DOHH2 (cell line): ENCODE data around the gene BICC1.

Experiments
- H3F3A ChIP-seq: fragments of 200-600 bp; sonication (generic), shearing (Covaris generic); 2 replicates; pipeline ENCODE4 v1.6.0; 2016; ENCODE audit warnings: antibody characterized with exemption, mild to moderate bottlenecking; ENCODE audit not compliant: control insufficient read depth, insufficient read depth
- H3K27ac ChIP-seq: fragments of 200-600 bp; sonication (generic); 2 replicates; pipeline ENCODE4 v1.5.1; 2014; ENCODE audit warnings: low read depth, mild to moderate bottlenecking, low read length, moderate library complexity
- H3K27me3 ChIP-seq: fragments of 200-600 bp; sonication (generic); 2 replicates; pipeline ENCODE4 v1.6.1; 2014; ENCODE audit warnings: mild to moderate bottlenecking, low read length, mixed read lengths; ENCODE audit not compliant: control insufficient read depth
- H3K36me3 ChIP-seq: fragments of 200-600 bp; sonication (generic); 2 replicates; pipeline ENCODE4 v1.6.1; 2014; ENCODE audit warnings: mild to moderate bottlenecking, low read length, moderate library complexity, mixed read lengths; ENCODE audit not compliant: control insufficient read depth
- H3K4me1 ChIP-seq: fragments of 200-600 bp; sonication (generic); 2 replicates; pipeline ENCODE4 v1.6.1; 2014; ENCODE audit warnings: mild to moderate bottlenecking, low read length, mixed read lengths; ENCODE audit not compliant: control insufficient read depth
- H3K4me2 ChIP-seq: fragments of 200-600 bp; sonication (generic); 2 replicates; pipeline ENCODE4 v1.6.0; 2014; ENCODE audit warnings: mild to moderate bottlenecking, low read length, moderate library complexity
- H3K4me3 ChIP-seq: fragments of 200-600 bp; sonication (generic); 2 replicates; pipeline ENCODE4 v1.5.1; 2014; ENCODE audit warnings: mild to moderate bottlenecking, low read length, mixed read lengths
- H3K79me2 ChIP-seq: fragments of 200-600 bp; sonication (generic); 2 replicates; pipeline ENCODE4 v1.6.1; 2014; ENCODE audit warnings: mild to moderate bottlenecking, low read length, mixed read lengths; ENCODE audit not compliant: control insufficient read depth
- H3K9me2 ChIP-seq: fragments of 200-600 bp; sonication (generic); replicated peaks from 2 replicates; pipeline ENCODE4 v1.6.1; 2014; ENCODE audit warnings: mild to moderate bottlenecking, low read length, mixed read lengths; ENCODE audit not compliant: control insufficient read depth
- H3K9me3 ChIP-seq: fragments of 200-600 bp; sonication (generic); 2 replicates; pipeline ENCODE4 v1.6.1; 2014; ENCODE audit warnings: antibody characterized with exemption, low read length, mixed read lengths; ENCODE audit not compliant: control insufficient read depth, insufficient read depth
- H4K20me1 ChIP-seq: fragments of 200-600 bp; sonication (generic); 2 replicates; pipeline ENCODE4 v1.6.0; 2014; ENCODE audit warnings: low read depth, mild to moderate bottlenecking, antibody characterized with exemption, low read length, moderate library complexity; ENCODE audit not compliant: control insufficient read depth, insufficient read depth
- CTCF ChIP-seq: fragments of 200-600 bp; sonication (generic); IDR thresholded peaks from one replicate; pipeline ENCODE4 v1.5.1; 2014; ENCODE audit warnings: antibody characterized with exemption, mild to moderate bottlenecking, low read depth, low read length; ENCODE audit not compliant: poor library complexity, severe bottlenecking
- EZH2phosphoT487 ChIP-seq: fragments of 200-600 bp; sonication (generic); IDR thresholded peaks from 2 replicates; pipeline ENCODE4 v1.6.1; 2017; ENCODE audit warnings: borderline replicate concordance, mild to moderate bottlenecking, antibody characterized with exemption, low read length, moderate library complexity, mixed read lengths

Gene BICC1

DNA sequence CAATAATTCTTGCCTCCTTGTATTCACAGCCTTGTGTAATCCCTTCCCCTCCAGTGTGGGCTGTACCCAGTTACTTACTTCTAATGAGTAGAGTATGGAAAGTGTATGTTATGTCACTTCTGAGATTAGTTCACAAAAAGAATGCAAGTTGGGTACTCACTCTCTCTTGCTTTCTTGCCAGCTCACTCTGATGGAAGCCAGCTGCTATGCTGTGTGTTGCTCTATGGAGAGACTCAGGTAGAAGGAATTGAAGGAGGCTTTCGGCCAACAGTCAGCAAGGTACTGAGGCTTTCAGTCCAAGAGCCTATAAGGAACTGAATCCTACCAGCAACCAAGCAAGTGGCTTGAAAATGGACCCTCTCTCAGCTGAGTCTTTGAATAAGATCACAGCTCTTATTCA lies 9.7 kb upstream of the BICC1 start:
- Histone ChIP-seq H3K27ac (no peak overlapping the region), H4K20me1 (no peaks in the 10 kb centered on the region), H3K27me3 (peaks cover 3% of the 10 kb centered on the region; the same call in 1 of the 2 replicates), H3F3A (no peaks in the 10 kb centered on the region), H3K4me2 (no peak overlapping the region), H3K4me1 (no peaks in the 10 kb centered on the region), H3K79me2 (no peaks in the 10 kb centered on the region), H3K36me3 (no peaks in the 10 kb centered on the region), H3K9me2 (no peaks in the 10 kb centered on the region), H3K9me3 (no peaks in the 10 kb centered on the region), H3K4me3 (no peak overlapping the region)
- TF ChIP-seq EZH2phosphoT487 (no peak), CTCF (no peak)

DNA sequence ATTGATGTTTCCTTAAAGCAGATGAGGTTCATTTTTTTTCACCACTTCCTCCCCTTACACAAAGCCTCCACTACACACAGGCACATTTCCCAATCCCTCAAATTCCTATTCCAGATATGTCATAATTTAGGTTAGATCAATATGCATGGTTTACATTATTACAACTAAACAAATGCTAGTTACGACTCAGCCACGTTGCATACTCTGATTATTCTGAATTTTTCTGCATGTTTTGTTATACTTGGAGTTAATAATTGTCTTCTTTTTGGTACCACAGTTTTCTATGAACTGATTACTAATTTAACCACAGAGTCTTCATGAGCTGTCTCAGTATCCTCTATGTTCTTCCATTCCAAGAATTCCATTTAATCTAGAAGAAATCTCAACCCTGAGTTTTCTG lies 4.4 kb upstream of the BICC1 start:
- no peaks in the 10 kb centered on the region for H4K20me1 ChIP-seq
- peaks cover 4% of the 10 kb centered on the region; the same call in 1 of the 2 replicates for H3K27me3 ChIP-seq
- H3K9me3 ChIP-seq, result peaks cover 4% of the 10 kb centered on the region; the same call in 1 of the 2 replicates
- TF ChIP-seq CTCF (no peak), EZH2phosphoT487 (no peak)
- no peaks in the 10 kb centered on the region for H3K4me1 ChIP-seq
- H3K36me3 ChIP-seq, result no peaks in the 10 kb centered on the region
- no peak overlapping the region for H3K4me3 ChIP-seq
- no peak overlapping the region for H3K27ac ChIP-seq
- no peaks in the 10 kb centered on the region for H3K9me2 ChIP-seq
- no peaks in the 10 kb centered on the region for H3F3A ChIP-seq
- H3K79me2 ChIP-seq, result no peaks in the 10 kb centered on the region
- H3K4me2 ChIP-seq, result no peak overlapping the region

- H3K79me2 ChIP-seq, result no peaks in the 10 kb centered on the region
- H3K27me3 ChIP-seq, result peaks cover 14% of the 10 kb centered on the region
- H3K9me3 ChIP-seq, result peaks cover 4% of the 10 kb centered on the region; the same call in 1 of the 2 replicates
Measured at GRCh38 chr10:58511765-58512490, 744 bp upstream of the BICC1 start.

More at GRCh38 chr10:58511765-58512490, 744 bp upstream of the BICC1 start:
- no peaks in the 10 kb centered on the region for H3K36me3 ChIP-seq
- no peak overlapping the region for H3K4me2 ChIP-seq
- TF ChIP-seq CTCF, result no peak
- no peak for TF ChIP-seq EZH2phosphoT487
- no peak overlapping the region for H3K4me3 ChIP-seq
- H3K9me2 ChIP-seq, result no peaks in the 10 kb centered on the region
- H3F3A ChIP-seq, result no peaks in the 10 kb centered on the region
- H3K27ac ChIP-seq, result no peak overlapping the region
- H4K20me1 ChIP-seq, result no peaks in the 10 kb centered on the region
- H3K4me1 ChIP-seq, result no peaks in the 10 kb centered on the region
